Panc1 (cell line): ENCODE measurements around the gene HMX1. TPM values are rescaled to one million over a fixed set of nuclear protein-coding genes. Genes with fewer than 3 reads are reported as not detected.

Source experiments
- ATAC-seq: fragments of 200-7000 bp; cut with Tn5 transposase; 2 replicates; pipeline ENCODE4 v1.9.1; 2020; ENCODE audit warnings: mild to moderate bottlenecking, moderate library complexity
- BruUV-seq: library from RNA; stranded (reverse); fragments of 400-500 nt; replicated peaks from 2 replicates; lab custom pipeline; 2021; lab: Mats Ljungman, UMichigan
- CTCF ChIA-PET: fragments of 300-600 bp; sonication (Branson Sonifier 250); formaldehyde crosslinking; loops from one replicate; lab custom pipeline; 2022; ENCODE audit warnings: antibody characterized with exemption; lab: Charles Lee
- POLR2A ChIA-PET: fragments of 300-600 bp; sonication (Branson Sonifier 250); formaldehyde crosslinking; loops from one replicate; lab custom pipeline; 2022; ENCODE audit warnings: antibody characterized with exemption; lab: Charles Lee
- DNase-seq: peaks from one replicate; pipeline ENCODE4 v3.0.0-alpha.2; 2010; ENCODE audit warnings: low read depth, low spot score
- H3K27ac ChIP-seq: 2 replicates; pipeline ENCODE4 v1.5.1; 2011; ENCODE audit warnings: mild to moderate bottlenecking, low read length, inconsistent platforms
- H3K27me3 ChIP-seq: fragments of 200-500 bp; sonication (Bioruptor generic); 2 replicates; pipeline ENCODE4 v1.6.0; 2014; ENCODE audit warnings: low read length, inconsistent platforms; ENCODE audit not compliant: control insufficient read depth, insufficient read depth
- H3K36me3 ChIP-seq: fragments of 200-500 bp; sonication (Bioruptor generic); 2 replicates; pipeline ENCODE4 v1.5.1; 2014; ENCODE audit warnings: inconsistent platforms, mild to moderate bottlenecking, low read length, moderate library complexity; ENCODE audit not compliant: control insufficient read depth, insufficient read depth
- H3K4me1 ChIP-seq: 2 replicates; pipeline ENCODE4 v1.5.1; 2011; ENCODE audit warnings: inconsistent platforms, mild to moderate bottlenecking, low read length, moderate library complexity; ENCODE audit not compliant: control insufficient read depth, insufficient read depth
- H3K4me3 ChIP-seq, 2 experiments: 2 replicates each; pipeline ENCODE4 v1.5.1; 2011 to 2012; ENCODE audit warnings: low read depth in 2 of 2, low read length in 2 of 2, mild to moderate bottlenecking in 2 of 2, inconsistent platforms in 1 of 2, moderate library complexity in 1 of 2
- H3K9me3 ChIP-seq: fragments of 200-500 bp; sonication (Bioruptor generic); 2 replicates; pipeline ENCODE4 v1.5.1; 2014; ENCODE audit warnings: low read depth, mild to moderate bottlenecking, inconsistent platforms, low read length, moderate library complexity; ENCODE audit not compliant: control insufficient read depth, insufficient read depth
- POLR2AphosphoS5 ChIP-seq: IDR thresholded peaks from 2 replicates; pipeline ENCODE4 v1.6.1; 2012; ENCODE audit warnings: mild to moderate bottlenecking, low read depth, low read length, moderate library complexity
- SIN3A ChIP-seq: IDR thresholded peaks from 2 replicates; pipeline ENCODE4 v1.6.1; 2012; ENCODE audit warnings: low read depth, mild to moderate bottlenecking, low read length, moderate library complexity, borderline replicate concordance; ENCODE audit not compliant: insufficient read depth
- TCF7L2 ChIP-seq: IDR thresholded peaks from 2 replicates; pipeline ENCODE4 v1.6.1; 2011; ENCODE audit warnings: mild to moderate bottlenecking, low read depth, low read length, inconsistent platforms
- in situ Hi-C: cut with HindIII; loops from 2 replicates; pipeline ENCODE4 v1.10.0; 2016; ENCODE audit warnings: low sequenced_read_pairs, low pct_unique_long_range_greater_than_20kb
- intact Hi-C: fragments of 100-400 bp; cut with micrococcal nuclease; formaldehyde crosslinking; loops from one replicate; pipeline ENCODE4 v1.10.0; 2022; ENCODE audit not compliant: unreplicated experiment
- total RNA-seq: library from RNA; stranded (reverse); gene quantifications from one replicate; pipeline ENCODE4 v1.2.1, GENCODE V29; 2021; ENCODE audit not compliant: unreplicated experiment
- TF ChIP-seq, protein P1 (sequence below): fragments of 450-650 bp; IDR thresholded peaks from 2 replicates; pipeline ENCODE4 v1.5.1; 2017; ENCODE audit warnings: mild to moderate bottlenecking
- TF ChIP-seq, protein P2 (sequence below), 2 experiments: IDR thresholded peaks; 2 replicates each; pipeline ENCODE4 v1.6.1; 2011 to 2012; ENCODE audit warnings: low read depth in 2 of 2, control low read depth in 1 of 2, low read length in 1 of 2, mild to moderate bottlenecking in 1 of 2, moderate library complexity in 1 of 2; ENCODE audit not compliant: insufficient read depth in 1 of 2

HMX1 gene
- total RNA-seq, 1 experiment from 2014 or later = not detected

GRCh38 chr4:8846046-8846720 lies 25.5 kb downstream of the HMX1 start:
- Histone ChIP-seq H3K9me3 (no peaks in the 10 kb centered on the region), H3K4me1 (no peaks in the 10 kb centered on the region), H3K27ac (no peak overlapping the region), H3K36me3 (no peaks in the 10 kb centered on the region), H3K4me3 (no peak overlapping the region), H3K27me3 (no peaks in the 10 kb centered on the region)
- ChIA-PET CTCF (no interaction called here), POLR2A (no interaction called here)
- intact Hi-C loops (no loop called here), in situ Hi-C loops (no loop called here)
- DNase-seq (no peak), ATAC-seq (no peak)
- BruUV-seq = no TSS peak
- TF ChIP-seq SIN3A (no peak), POLR2AphosphoS5 (no peak), TCF7L2 (no peak)
- TF ChIP-seq, protein P1, sequence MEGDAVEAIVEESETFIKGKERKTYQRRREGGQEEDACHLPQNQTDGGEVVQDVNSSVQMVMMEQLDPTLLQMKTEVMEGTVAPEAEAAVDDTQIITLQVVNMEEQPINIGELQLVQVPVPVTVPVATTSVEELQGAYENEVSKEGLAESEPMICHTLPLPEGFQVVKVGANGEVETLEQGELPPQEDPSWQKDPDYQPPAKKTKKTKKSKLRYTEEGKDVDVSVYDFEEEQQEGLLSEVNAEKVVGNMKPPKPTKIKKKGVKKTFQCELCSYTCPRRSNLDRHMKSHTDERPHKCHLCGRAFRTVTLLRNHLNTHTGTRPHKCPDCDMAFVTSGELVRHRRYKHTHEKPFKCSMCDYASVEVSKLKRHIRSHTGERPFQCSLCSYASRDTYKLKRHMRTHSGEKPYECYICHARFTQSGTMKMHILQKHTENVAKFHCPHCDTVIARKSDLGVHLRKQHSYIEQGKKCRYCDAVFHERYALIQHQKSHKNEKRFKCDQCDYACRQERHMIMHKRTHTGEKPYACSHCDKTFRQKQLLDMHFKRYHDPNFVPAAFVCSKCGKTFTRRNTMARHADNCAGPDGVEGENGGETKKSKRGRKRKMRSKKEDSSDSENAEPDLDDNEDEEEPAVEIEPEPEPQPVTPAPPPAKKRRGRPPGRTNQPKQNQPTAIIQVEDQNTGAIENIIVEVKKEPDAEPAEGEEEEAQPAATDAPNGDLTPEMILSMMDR = no peak
- TF ChIP-seq, protein P2, sequence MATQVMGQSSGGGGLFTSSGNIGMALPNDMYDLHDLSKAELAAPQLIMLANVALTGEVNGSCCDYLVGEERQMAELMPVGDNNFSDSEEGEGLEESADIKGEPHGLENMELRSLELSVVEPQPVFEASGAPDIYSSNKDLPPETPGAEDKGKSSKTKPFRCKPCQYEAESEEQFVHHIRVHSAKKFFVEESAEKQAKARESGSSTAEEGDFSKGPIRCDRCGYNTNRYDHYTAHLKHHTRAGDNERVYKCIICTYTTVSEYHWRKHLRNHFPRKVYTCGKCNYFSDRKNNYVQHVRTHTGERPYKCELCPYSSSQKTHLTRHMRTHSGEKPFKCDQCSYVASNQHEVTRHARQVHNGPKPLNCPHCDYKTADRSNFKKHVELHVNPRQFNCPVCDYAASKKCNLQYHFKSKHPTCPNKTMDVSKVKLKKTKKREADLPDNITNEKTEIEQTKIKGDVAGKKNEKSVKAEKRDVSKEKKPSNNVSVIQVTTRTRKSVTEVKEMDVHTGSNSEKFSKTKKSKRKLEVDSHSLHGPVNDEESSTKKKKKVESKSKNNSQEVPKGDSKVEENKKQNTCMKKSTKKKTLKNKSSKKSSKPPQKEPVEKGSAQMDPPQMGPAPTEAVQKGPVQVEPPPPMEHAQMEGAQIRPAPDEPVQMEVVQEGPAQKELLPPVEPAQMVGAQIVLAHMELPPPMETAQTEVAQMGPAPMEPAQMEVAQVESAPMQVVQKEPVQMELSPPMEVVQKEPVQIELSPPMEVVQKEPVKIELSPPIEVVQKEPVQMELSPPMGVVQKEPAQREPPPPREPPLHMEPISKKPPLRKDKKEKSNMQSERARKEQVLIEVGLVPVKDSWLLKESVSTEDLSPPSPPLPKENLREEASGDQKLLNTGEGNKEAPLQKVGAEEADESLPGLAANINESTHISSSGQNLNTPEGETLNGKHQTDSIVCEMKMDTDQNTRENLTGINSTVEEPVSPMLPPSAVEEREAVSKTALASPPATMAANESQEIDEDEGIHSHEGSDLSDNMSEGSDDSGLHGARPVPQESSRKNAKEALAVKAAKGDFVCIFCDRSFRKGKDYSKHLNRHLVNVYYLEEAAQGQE (IDR thresholded peaks at IDR 0.05; ENCODE audit: insufficient read depth in 1 of 2, low read depth in 2 of 2, low read length in 1 of 2) = no peak

DNA sequence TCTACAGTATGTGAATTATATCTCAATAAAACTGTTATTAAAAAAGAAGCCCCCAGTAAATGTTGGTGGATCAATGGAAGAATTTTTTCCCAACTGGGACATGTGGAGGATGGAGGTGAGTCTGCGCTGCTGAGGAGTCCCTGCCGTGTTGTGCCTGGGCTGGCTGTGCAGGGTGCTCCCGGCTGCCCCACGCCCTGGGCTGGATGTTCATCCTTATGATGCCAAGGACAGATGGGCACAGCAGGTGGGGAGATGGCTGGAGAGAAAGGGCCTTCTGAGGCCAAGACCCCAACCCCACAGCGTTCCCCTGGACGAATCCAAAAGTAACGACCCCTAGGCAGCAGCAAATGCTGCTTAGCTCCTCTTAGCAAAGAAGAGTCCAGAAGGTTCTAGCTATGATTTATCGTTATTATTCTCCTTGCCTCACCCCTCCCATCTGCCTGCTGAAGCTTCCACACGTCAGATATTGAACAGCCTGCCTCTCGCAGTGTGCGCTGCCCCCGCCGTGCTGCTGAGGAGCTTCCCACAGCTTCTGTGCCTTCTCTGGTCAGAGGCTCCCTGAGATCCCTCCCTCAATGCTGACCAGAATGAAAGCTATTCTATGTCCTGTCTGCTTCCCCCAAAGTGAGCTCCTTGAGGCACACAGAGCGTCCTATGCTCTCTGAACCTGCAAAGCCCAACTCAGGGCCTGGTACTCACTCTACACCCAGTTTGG lies 26.5 kb downstream of the HMX1 start:
- Histone ChIP-seq H3K4me3 (no peak overlapping the region), H3K27ac (no peak overlapping the region), H3K9me3 (no peaks in the 10 kb centered on the region), H3K4me1 (no peaks in the 10 kb centered on the region), H3K27me3 (no peaks in the 10 kb centered on the region), H3K36me3 (no peaks in the 10 kb centered on the region)
- in situ Hi-C loops = no loop called here
- DNase-seq (no peak), ATAC-seq (no peak)
- ChIA-PET POLR2A (no interaction called here), CTCF (no interaction called here)
- no peak for TF ChIP-seq TCF7L2
- TF ChIP-seq SIN3A = no peak
- TF ChIP-seq POLR2AphosphoS5 = no peak
- TF ChIP-seq, protein P1 = no peak
- TF ChIP-seq, protein P2 (IDR thresholded peaks at IDR 0.05; ENCODE audit: insufficient read depth in 1 of 2, low read depth in 2 of 2, low read length in 1 of 2) = no peak
- intact Hi-C loops = no loop called here
- no TSS peak for BruUV-seq
